ENCODE measurements around the gene CLDN6. TPM values are rescaled to one million over a fixed set of nuclear protein-coding genes. Genes with fewer than 3 reads are reported as not detected.

CLDN6 gene
- total RNA-seq, 1 experiment from 2014 or later: 743 TPM

- Histone ChIP-seq H2AFZ (ENCODE audit: low read length) (no peak overlapping the region), H4K20me1 (ENCODE audit: control insufficient read depth, insufficient read depth, insufficient read length) (no peaks in the 10 kb centered on the region), H3K9me3 (ENCODE audit: control insufficient read depth, low read depth, low read length) (no peaks in the 10 kb centered on the region), H2BK120ac (ENCODE audit: low read depth, low read length, poor library complexity, severe bottlenecking) (no peak overlapping the region), H3K79me2 (ENCODE audit: insufficient read depth, low read length) (no peaks in the 10 kb centered on the region), H3K56ac (ENCODE audit: insufficient read length, low read depth, low read length) (no peak overlapping the region), H2BK15ac (ENCODE audit: low read depth, low read length) (no peak overlapping the region), H3K14ac (ENCODE audit: insufficient read depth, low read length) (no peak overlapping the region), H3K4ac (ENCODE audit: low read depth, low read length) (no peak overlapping the region), H3K27ac (ENCODE audit: insufficient read length, low read depth, low read length) (no peak overlapping the region), H2BK20ac (ENCODE audit: low read depth, low read length, poor library complexity, severe bottlenecking) (no peak overlapping the region), H4K5ac (ENCODE audit: insufficient read length, low read depth, low read length) (no peak overlapping the region), H2BK12ac (ENCODE audit: insufficient read length, low read depth, low read length) (no peak overlapping the region), H3K18ac (ENCODE audit: insufficient read length, low read depth, low read length) (no peak overlapping the region), H3K27me3 (ENCODE audit: insufficient read depth, low read length) (no peaks in the 10 kb centered on the region), H3K23ac (ENCODE audit: insufficient read length, low read depth, low read length) (no peak overlapping the region), H3K4me2 (ENCODE audit: insufficient read depth, insufficient read length, low read length) (no peak overlapping the region), H2AK5ac (ENCODE audit: insufficient read length, low read length) (no peak overlapping the region), H3K23me2 (ENCODE audit: insufficient read length, low read depth, low read length, poor library complexity, severe bottlenecking) (peaks cover 14% of the 10 kb centered on the region), H4K8ac (replicated peaks; ENCODE audit: insufficient read length, low read depth, low read length) (no peak overlapping the region), H3K4me1 (ENCODE audit: insufficient read depth, low read length) (no peaks in the 10 kb centered on the region), H3T11ph (ENCODE audit: low read length) (no peak overlapping the region), H3K9ac (ENCODE audit: extremely low read depth, insufficient read length, low read length) (no peak overlapping the region), H3K79me1 (ENCODE audit: insufficient read depth, low read depth, low read length, poor library complexity, severe bottlenecking) (no peaks in the 10 kb centered on the region), H4K91ac (ENCODE audit: insufficient read length, low read depth, low read length) (no peak overlapping the region), H2BK5ac (ENCODE audit: insufficient read length, low read length) (no peak overlapping the region)
- Mint-ChIP-seq H3K4me3 (peak overlapping the region in 1 of 2 experiments; percentile 74; a peak in 3 of 5 replicates), H3K36me3 (ENCODE audit: insufficient read depth in 1 of 3, low read depth in 3 of 3) (peaks cover 0 to 5% (median 3%) of the 10 kb centered on the region in 3 experiments; a peak in 4 of 7 replicates), H3K9me3 (no peaks in the 10 kb centered on the region; a peak in 2 of 5 replicates), H3K4me1 (peaks cover 31 to 36% of the 10 kb centered on the region in 2 experiments), H3K27me3 (ENCODE audit: low read depth) (peaks cover 28% of the 10 kb centered on the region), H3K27ac (no peak overlapping the region)
- WGBS (ENCODE audit: extremely low coverage, insufficient read length, low lambda C conversion rate): no CpG with 5 or more reads among the region's 14 CpGs
- TF ChIP-seq CTCF (conservative IDR thresholded peaks at IDR 0.05): no peak
- DNase-seq: no peak
Measured at GRCh38 chr16:3060339-3061127, 42.5 kb upstream of the CLDN6 start.

Measured in H9 (cell line).